ENCODE results near the gene DAPK1. TPM values are rescaled to one million over a fixed set of nuclear protein-coding genes. Genes with fewer than 3 reads are reported as not detected.

DAPK1 gene
- polyA plus RNA-seq, 1 of the 3 experiments (the other 2 are of a cell fraction): 0.61 TPM

- Histone ChIP-seq H4K20me1 (ENCODE audit: insufficient read depth) (no peaks in the 10 kb centered on the region), H3K9me3 (no peaks in the 10 kb centered on the region), H3F3A (replicated peaks; ENCODE audit: insufficient read depth) (no peaks in the 10 kb centered on the region), H3K79me2 (ENCODE audit: insufficient read depth) (no peaks in the 10 kb centered on the region), H3K4me3 (ENCODE audit: low read depth in 2 of 2, low read length in 1 of 2) (no peak overlapping the region), H3K4me2 (no peak overlapping the region), H3K27ac (ENCODE audit: low read depth in 2 of 2, low read length in 1 of 2) (no peak overlapping the region), H3K9me2 (no peaks in the 10 kb centered on the region), H2AFZ (ENCODE audit: low read depth) (no peak overlapping the region), H3K4me1 (ENCODE audit: control insufficient read depth in 1 of 2, insufficient read depth in 2 of 2, low read depth in 1 of 2, low read length in 1 of 2) (peaks cover 0 to 1% of the 10 kb centered on the region in 2 experiments; a peak in 1 of 4 replicates), H3K27me3 (ENCODE audit: insufficient read depth) (no peaks in the 10 kb centered on the region), H3K36me3 (replicated peaks in 1 of 2; ENCODE audit: control insufficient read depth in 1 of 2, insufficient read depth in 2 of 2, low read length in 1 of 2) (peaks cover 25 to 36% of the 10 kb centered on the region in 2 experiments), H3K9ac (no peak overlapping the region)
- 78% methylated on average over 2 of the region's 3 CpGs for WGBS (ENCODE audit: low lambda C conversion rate)
- ChIA-PET POLR2A (no interaction called here), CTCF (interaction anchor here (1.2 kb wide), 2 partner anchors 9 to 55 kb away, joined by 3 read pairs; no protein-coding TSS in a partner anchor)
- no peak for DNase-seq
- TF ChIP-seq FOXJ3 (CRISPR knock-in tag; IDR thresholded peaks at IDR 0.05) (no peak), RAD21 (IDR thresholded peaks at IDR 0.05; ENCODE audit: low read length) (no peak), MAX (IDR thresholded peaks at IDR 0.05; ENCODE audit: low read depth) (no peak), TAF1 (IDR thresholded peaks at IDR 0.05; ENCODE audit: borderline replicate concordance, low read depth, low read length) (no peak), MEF2A (IDR thresholded peaks at IDR 0.05; ENCODE audit: borderline replicate concordance, low read depth) (no peak), FOSL2 (IDR thresholded peaks at IDR 0.05; ENCODE audit: borderline replicate concordance, low read depth) (no peak), FOXM1 (IDR thresholded peaks at IDR 0.05; ENCODE audit: low read depth) (no peak), CHD2 (IDR thresholded peaks at IDR 0.05; ENCODE audit: low read length, partially characterized antibody) (no peak), EP300 (IDR thresholded peaks at IDR 0.05; ENCODE audit: borderline replicate concordance in 1 of 2, low read depth in 1 of 2, low read length in 1 of 2) (no peak), USF1 (IDR thresholded peaks at IDR 0.05; ENCODE audit: borderline replicate concordance, low read depth) (no peak), NRF1 (IDR thresholded peaks at IDR 0.05; ENCODE audit: low read depth, low read length) (no peak), RFX5 (IDR thresholded peaks at IDR 0.05; ENCODE audit: low read length) (no peak), GABPA (IDR thresholded peaks at IDR 0.05; ENCODE audit: low read depth) (no peak)
- TF ChIP-seq, protein P1, sequence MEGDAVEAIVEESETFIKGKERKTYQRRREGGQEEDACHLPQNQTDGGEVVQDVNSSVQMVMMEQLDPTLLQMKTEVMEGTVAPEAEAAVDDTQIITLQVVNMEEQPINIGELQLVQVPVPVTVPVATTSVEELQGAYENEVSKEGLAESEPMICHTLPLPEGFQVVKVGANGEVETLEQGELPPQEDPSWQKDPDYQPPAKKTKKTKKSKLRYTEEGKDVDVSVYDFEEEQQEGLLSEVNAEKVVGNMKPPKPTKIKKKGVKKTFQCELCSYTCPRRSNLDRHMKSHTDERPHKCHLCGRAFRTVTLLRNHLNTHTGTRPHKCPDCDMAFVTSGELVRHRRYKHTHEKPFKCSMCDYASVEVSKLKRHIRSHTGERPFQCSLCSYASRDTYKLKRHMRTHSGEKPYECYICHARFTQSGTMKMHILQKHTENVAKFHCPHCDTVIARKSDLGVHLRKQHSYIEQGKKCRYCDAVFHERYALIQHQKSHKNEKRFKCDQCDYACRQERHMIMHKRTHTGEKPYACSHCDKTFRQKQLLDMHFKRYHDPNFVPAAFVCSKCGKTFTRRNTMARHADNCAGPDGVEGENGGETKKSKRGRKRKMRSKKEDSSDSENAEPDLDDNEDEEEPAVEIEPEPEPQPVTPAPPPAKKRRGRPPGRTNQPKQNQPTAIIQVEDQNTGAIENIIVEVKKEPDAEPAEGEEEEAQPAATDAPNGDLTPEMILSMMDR (IDR thresholded peaks at IDR 0.05): no peak
- TF ChIP-seq, protein P2, sequence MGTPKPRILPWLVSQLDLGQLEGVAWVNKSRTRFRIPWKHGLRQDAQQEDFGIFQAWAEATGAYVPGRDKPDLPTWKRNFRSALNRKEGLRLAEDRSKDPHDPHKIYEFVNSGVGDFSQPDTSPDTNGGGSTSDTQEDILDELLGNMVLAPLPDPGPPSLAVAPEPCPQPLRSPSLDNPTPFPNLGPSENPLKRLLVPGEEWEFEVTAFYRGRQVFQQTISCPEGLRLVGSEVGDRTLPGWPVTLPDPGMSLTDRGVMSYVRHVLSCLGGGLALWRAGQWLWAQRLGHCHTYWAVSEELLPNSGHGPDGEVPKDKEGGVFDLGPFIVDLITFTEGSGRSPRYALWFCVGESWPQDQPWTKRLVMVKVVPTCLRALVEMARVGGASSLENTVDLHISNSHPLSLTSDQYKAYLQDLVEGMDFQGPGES (IDR thresholded peaks at IDR 0.05; ENCODE audit: low read depth, low read length): no peak
Observed at GRCh38 chr9:87732756-87733155, 235.1 kb downstream of the DAPK1 start.

All from SK-N-SH (cell line).